Activated effector memory CD4-positive, alpha-beta T cell treated with anti-CD3 and anti-CD28 coated beads, Interleukin-2, amount 50 U/mL, for 16 hours (primary cell): Measurements from ENCODE around the gene ZNF565.
"Not testable (repeated sequence)": the region's sequence is repeated elsewhere in the genome, so short reads cannot be mapped to it uniquely, and the experiment has no call there.

Source experiments
- DNase-seq: peaks from one replicate; pipeline ENCODE4 v3.0.0-alpha.2; 2020

ZNF565 gene

DNA sequence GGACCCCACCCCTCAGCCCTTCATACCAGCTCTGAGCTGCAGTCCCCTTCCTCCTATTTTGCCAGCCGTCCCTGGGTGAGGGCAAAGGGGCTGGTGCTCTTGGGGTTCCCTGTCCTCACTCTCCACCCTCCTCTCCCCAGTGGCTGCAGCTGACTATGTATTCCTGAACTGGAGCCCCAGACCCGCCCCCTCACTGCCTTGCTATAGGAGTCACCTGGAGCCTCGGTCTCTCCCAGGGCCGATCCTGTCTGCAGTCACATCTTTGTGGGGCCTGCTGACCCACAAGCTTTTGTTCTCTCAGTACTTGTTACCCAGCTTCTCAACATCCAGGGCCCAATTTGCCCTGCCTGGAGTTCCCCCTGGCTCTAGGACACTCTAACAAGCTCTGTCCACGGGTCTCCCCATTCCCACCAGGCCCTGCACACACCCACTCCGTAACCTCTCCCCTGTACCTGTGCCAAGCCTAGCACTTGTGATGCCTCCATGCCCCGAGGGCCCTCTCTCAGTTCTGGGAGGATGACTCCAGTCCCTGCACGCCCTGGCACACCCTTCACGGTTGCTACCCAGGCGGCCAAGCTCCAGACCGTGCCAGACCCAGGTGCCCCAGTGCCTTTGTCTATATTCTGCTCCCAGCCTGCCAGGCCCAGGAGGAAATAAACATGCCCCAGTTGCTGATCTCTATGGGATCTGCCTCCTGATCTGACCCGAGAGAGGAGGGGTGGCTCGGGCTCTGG, 64.6 kb downstream of the ZNF565 start:
- DNase-seq: no peak

DNA sequence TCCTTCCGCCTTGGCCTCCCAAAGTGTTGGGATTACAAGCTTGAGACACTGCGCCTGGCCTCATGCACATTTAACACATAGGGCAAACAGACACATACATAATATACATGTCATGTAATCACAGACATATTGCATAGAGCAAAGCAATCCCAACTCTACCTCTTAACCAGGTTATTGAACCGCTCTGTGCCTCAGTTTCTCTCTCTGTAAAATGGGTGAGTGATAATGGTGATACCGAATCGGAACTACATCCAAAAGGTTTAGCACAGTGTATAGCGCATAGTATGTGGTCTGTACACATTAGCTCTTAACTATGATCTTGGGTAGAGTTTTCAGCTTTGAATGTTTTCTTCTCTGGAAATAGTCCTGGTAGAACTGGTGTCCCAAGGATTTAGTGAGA, 69.8 kb downstream of the ZNF565 start:
- DNase-seq: no peak

DNA sequence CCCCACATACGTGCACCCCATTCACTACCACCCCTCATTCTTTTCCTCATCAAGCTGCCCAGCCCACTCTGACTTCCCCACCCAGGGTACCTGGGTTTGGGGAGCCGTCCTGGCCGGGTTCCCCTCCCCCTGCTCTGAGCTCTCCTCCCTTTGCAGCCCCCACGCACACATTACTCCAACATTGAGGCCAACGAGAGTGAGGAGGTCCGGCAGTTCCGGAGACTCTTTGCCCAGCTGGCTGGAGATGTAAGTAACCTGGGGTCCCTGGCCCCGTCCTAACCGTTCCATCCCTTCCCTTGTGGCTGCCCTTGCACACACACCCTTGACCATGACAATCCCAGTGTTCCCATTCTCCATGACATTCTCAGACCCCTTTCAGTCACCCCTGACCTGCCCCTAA, 72.0 kb downstream of the ZNF565 start:
- DNase-seq: no peak

DNA sequence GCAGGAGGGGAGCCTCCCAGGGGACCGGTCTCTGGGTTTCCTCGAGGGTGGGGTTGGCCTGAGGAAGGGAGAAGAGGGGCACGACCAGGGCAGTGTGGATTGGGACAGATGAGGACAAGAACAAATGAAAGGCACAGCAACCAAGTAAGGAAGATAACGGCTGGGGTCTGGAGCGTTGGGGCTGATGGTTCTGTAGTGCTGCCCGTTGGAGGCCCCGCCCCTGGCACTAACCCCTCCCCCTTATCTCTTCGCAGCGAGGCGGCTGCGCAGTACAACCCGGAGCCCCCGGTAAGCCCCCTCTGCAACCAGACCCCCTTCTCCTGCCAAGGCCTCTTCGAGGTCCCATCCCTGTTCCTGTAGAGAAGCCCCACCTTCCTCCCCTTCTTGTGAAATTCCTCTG, 72.4 kb downstream of the ZNF565 start:
- no peak for DNase-seq

DNA sequence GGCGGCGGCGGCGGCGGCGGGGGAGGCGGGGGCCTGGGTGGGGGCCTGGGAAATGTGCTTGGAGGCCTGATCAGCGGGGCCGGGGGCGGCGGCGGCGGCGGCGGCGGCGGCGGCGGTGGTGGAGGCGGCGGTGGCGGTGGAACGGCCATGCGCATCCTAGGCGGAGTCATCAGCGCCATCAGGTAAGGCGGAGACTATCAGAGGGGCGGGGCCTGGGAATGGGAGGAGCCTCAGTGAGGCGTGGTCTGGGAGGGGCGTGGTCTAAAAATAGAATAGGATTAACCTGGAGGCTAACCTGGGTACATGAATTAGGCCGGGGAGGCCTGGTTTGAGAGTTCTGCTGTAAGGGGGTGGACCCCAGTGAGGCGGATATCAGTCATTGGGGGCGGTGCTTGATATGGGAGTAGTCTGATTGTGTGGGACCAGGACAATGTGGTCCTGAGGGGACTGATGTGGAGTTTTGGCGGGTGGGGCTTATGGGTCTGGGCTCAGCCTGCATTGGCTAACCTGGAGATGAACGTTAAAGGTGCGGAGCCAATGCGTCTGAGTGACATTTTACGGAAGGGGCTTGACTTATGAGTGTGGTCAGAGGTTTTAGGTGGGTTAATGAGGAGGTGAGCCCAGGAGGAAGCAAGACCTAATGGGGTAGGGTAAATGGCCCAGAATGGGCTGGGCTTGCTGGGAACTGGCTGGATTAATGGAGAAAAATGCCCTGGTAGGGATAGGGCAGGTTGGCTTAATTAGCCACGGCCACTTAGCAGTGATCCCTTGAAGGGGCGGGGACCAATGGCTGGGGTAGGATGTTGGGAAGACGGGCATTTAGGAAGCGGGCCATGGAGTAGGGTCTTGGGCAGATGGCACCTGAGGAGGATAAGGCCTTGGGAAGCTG, 73.2 kb downstream of the ZNF565 start:
- peak; percentile 96 for DNase-seq

DNA sequence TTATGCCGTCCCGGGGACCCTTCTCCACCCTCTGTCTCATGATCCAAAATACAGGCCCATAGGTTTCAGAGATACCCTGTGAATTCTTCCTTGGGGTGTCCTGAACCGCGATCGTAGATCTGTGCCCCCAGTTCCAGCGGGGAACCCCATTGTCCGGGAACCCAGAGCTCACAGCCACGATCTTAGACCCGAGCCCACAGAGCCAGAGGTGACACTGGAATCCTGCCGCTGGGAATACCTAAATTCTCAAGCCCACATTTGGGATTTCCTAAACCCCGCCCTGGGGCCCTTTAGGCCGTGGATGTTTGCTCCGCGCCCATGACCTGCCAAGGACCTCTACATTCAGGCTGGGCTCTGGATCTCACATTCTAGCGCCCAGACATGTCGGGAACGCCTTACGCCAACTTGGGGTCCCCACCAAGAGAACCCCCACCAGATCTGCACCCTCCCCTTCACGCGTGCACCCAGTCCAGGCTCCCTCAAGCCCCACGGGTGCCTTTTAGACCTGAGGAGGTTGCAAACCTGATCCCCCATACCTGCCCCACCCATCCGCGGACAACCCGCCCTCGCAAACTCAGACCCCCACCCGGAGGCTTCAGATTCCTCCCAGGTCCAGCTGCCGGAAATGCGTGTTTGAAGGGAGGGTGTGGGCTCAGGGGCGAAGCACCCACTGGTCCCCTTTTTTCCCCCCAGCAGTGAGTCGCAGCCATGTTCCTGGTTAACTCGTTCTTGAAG, 74.0 kb downstream of the ZNF565 start:
- peak; percentile 77 for DNase-seq

DNA sequence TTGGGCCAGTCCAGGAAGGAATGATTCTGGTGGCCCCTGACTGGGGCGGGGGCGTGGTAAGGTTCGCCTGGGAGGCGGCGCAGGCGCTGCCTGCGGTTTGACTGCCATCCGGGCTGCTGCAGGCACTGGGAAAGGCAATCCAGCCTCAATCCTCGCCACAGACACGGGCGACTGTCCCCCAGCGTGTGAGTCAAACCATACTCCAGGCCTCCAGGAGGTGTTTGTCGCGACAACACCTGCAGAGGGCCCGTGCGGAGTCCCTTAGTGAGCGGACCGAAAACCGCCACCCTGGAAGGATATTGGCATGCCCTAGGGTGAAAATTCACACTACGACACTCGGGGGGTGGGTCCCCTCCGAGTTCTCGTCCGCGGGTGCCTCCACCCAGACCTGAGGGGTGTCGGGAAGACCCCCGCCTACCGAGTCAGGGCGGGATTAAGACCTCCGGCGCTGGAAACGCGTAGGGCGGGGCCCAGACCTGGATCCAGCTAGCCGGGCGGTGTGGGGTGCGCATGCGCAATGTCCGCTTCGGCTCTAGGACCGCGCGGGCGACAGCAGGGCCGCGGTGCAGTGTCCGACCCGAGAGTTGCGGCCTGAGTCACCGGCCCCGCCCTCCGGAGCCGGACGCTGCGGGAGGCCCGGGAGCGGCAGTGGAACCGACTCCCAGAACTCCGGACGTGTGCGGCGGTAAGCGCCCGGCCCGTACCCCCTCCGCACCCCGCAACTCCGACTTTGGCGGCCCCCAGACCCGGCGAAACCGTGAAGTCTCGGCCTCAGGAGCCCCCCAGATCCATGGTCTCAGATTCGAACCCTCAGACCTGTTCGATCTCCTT, 74.8 kb downstream of the ZNF565 start, which contains the start of gene CAPNS1:
Gene CAPNS1 (plus strand): TSS at position 594 of the 831 bp plus-strand sequence. CDS start 946 bp downstream, outside the sequence.
- peak; percentile 97 for DNase-seq

DNA sequence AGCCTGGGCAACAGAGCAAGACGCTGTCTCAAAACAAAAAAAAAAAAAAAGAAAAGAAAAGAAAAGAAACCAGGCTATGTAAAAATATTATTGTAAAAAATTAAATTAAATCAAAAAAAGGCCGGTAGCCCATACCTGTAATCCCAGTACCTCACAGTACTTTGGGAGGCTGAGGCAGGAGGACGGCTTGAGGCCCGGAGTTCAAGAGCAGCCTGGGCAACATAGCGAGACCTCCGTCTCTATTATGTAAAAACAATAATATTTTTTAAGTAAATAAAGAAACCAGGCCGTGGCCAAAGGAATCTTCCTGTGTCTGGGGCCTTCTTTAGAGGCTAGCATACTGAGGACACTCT, 75.4 kb downstream of the ZNF565 start:
- no peak for DNase-seq

DNA sequence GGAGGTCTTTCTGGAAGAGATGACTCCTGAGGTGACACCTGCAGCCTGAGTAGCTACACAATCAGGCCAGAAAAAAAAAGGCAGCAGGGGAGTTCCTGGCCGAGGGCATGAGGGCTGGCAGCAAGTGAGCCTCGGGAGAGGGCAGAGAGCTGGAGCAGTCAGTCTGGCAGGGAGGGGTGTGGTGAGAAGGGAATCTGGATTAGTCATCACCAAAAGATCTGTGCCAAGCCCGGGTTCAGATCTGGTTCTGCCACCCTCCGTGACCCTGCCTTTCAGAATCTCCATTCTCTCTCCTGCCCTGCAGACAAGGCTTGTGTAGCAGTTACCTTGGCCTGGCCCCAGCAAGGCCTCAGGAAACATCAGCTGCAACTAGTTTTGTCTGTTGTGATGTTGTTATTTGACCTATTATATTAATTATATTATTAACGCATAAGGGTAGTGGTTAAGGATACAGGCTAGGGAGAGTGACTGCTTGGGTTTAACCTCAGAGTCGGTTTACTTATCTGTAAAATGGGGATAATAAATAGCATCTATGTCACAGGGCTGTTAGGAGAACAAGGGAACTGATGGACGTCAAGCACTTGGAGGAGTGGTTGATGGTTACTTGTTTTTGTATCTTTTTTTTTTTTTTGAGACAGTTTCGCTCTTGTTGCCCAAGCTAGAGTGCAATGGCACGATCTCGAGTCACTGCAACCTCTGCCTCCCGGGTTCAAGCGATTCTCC, 77.3 kb downstream of the ZNF565 start:
- DNase-seq: no peak

DNA sequence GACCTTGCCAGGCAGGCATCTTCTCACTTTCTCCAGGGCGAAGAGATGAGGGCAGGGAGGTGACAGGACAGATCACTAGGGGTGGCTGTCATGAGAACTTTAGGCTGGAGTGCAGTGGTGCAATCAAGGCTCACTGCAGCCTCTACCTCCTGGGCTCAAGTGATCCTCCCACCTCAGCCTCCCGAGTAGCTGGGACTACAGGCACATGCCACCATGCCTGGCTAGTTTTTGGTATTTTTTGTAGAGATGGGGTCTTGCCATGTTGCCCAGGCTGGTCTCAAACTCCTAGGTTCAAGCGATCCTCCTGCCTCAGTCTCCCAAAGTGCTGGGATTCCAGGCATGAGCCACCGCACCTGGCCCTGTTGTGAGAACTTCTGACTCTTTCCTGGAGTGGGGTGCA, 79.6 kb downstream of the ZNF565 start:
- not testable (repeated sequence) for DNase-seq
